GM12874 (cell line): ENCODE results near the gene NPHS1.

Experiments
- CTCF ChIP-seq: IDR thresholded peaks from 2 replicates; pipeline ENCODE4 v1.5.1; 2011; ENCODE audit warnings: low read depth, mild to moderate bottlenecking, control low read depth, low read length, moderate library complexity; ENCODE audit not compliant: insufficient read depth

Gene NPHS1

GRCh38 chr19:35789195-35789977 lies 62.9 kb downstream of the NPHS1 start:
- TF ChIP-seq CTCF, result no peak

GRCh38 chr19:35788205-35788960 lies 63.9 kb downstream of the NPHS1 start:
- TF ChIP-seq CTCF, result no peak

GRCh38 chr19:35787227-35787799 lies 65.0 kb downstream of the NPHS1 start:
- TF ChIP-seq CTCF, result no peak

GRCh38 chr19:35786299-35787160 lies 65.8 kb downstream of the NPHS1 start:
- no peak for TF ChIP-seq CTCF

- TF ChIP-seq CTCF, result no peak
Measured at GRCh38 chr19:35785339-35785627, 67.0 kb downstream of the NPHS1 start.

- TF ChIP-seq CTCF, result no peak
Measured at GRCh38 chr19:35784503-35785338, 67.6 kb downstream of the NPHS1 start.
